ENCODE measurements around the gene PCBD2.

DNA sequence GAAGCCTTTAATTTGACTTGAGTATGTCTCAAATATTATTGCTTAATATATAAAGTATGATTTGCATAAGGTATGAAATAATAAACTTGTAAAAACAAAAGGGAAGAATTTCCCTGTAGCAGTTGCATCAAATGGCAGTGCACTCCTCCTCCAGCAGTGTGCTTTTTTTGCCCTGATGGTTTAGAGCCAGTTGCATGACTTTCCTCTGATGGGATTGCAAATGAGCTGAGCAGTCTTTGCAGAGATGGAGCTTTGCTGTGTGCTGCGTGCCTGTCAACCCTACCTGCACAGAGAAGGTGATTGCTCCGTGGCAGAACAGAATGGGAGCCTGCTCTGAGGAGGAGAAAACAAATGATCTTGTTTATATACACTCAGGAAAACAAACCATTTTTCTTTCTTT lies 40.1 kb downstream of the PCBD2 start:
- TF ChIP-seq, protein P1, sequence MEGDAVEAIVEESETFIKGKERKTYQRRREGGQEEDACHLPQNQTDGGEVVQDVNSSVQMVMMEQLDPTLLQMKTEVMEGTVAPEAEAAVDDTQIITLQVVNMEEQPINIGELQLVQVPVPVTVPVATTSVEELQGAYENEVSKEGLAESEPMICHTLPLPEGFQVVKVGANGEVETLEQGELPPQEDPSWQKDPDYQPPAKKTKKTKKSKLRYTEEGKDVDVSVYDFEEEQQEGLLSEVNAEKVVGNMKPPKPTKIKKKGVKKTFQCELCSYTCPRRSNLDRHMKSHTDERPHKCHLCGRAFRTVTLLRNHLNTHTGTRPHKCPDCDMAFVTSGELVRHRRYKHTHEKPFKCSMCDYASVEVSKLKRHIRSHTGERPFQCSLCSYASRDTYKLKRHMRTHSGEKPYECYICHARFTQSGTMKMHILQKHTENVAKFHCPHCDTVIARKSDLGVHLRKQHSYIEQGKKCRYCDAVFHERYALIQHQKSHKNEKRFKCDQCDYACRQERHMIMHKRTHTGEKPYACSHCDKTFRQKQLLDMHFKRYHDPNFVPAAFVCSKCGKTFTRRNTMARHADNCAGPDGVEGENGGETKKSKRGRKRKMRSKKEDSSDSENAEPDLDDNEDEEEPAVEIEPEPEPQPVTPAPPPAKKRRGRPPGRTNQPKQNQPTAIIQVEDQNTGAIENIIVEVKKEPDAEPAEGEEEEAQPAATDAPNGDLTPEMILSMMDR (IDR thresholded peaks at IDR 0.05) = no peak
- no peak for TF ChIP-seq POLR2A (IDR thresholded peaks at IDR 0.05)

Data from esophagus squamous epithelium (tissue), 4 donors.